ENCODE results near the gene ADAMTSL3. TPM values are rescaled to one million over a fixed set of nuclear protein-coding genes. Genes with fewer than 3 reads are reported as not detected.
A peak's percentile ranks its signal among the peaks of the same experiment; 100 is the strongest.

Gene ADAMTSL3
- total RNA-seq, 1 donor from 2014 or later = 0.41 TPM

- Histone ChIP-seq H3K79me2 (ENCODE audit: low read depth) (no peaks in the 10 kb centered on the region), H3K9me3 (ENCODE audit: low read depth) (no peaks in the 10 kb centered on the region)
These were observed 192.9 kb downstream of the ADAMTSL3 start for GRCh38 chr15:83846847-83847246.

DNA sequence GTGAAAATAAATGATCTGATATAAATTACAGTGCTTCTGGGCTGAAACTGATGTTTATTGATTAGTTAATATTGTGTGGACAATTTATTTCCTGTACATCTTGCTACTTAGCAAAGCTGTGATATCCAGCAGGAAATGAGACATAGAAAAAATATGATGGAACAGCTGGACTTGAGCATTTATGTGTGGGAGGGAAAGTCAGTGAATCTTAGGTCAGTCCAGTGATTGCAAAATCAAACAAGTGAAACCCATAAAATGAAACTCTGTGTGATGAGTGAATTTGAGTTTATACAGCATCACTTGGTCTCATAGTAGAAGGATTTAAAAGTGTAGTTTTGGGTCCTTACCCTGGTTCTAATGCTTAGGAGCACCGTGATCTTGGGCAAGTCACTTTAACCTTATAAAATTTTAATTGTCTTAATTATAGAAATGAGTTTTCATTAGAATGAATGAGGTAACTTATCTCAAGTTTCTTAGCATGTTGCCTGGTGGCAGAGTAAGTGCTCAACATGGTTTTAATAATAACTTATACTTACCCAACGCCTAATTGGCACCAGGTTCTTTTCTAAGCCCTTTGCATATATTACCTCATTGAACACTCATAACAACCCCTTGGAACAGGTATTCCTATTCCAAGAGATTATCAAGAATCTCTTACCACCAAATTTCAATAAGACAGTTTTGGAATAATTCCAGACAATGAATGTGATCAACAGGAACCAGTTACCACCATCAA lies 194.6 kb downstream of the ADAMTSL3 start:
- no peak overlapping the region for H2AFZ ChIP-seq (replicated peaks)
- H3K4me2 ChIP-seq = no peak overlapping the region
- Mint-ChIP-seq H3K4me1 (no peaks in the 10 kb centered on the region), H3K36me3 (no peaks in the 10 kb centered on the region), H3K9me3 (no peaks in the 10 kb centered on the region), H3K27me3 (ENCODE audit: insufficient read depth, low read depth) (no peaks in the 10 kb centered on the region), H3K4me3 (no peak overlapping the region), H3K27ac (no peak overlapping the region)
- no peaks in the 10 kb centered on the region for H4K20me1 ChIP-seq (ENCODE audit: low read depth)
- no peaks in the 10 kb centered on the region for H3K36me3 ChIP-seq
- no peaks in the 10 kb centered on the region for H3K4me1 ChIP-seq
- no peak overlapping the region for H3K9ac ChIP-seq
- H3K27ac ChIP-seq = no peak overlapping the region
- TF ChIP-seq EZH2 (IDR thresholded peaks at IDR 0.05) = no peak
- no peak for TF ChIP-seq CTCF (IDR thresholded peaks at IDR 0.05)
- TF ChIP-seq EZH2phosphoT487 (IDR thresholded peaks at IDR 0.05) = no peak
- no peak for DNase-seq (ENCODE audit: low spot score)
- H3K9me3 ChIP-seq (ENCODE audit: low read depth) = no peaks in the 10 kb centered on the region
- H3F3A ChIP-seq (ENCODE audit: low read depth) = no peaks in the 10 kb centered on the region
- no peaks in the 10 kb centered on the region for H3K27me3 ChIP-seq
- no peaks in the 10 kb centered on the region for H3K79me2 ChIP-seq (ENCODE audit: low read depth)
- no peak overlapping the region for H3K4me3 ChIP-seq

More at GRCh38 chr15:83846847-83847246, 192.9 kb downstream of the ADAMTSL3 start:
- H3K4me3 ChIP-seq = no peak overlapping the region
- no peaks in the 10 kb centered on the region for H3K36me3 ChIP-seq
- no peaks in the 10 kb centered on the region for H3K36me3 Mint-ChIP-seq
- H3K27me3 Mint-ChIP-seq (ENCODE audit: insufficient read depth, low read depth) = peaks cover 3% of the 10 kb centered on the region
- no peak overlapping the region for H2AFZ ChIP-seq (replicated peaks)
- H3K4me1 Mint-ChIP-seq = no peaks in the 10 kb centered on the region
- no peaks in the 10 kb centered on the region for H3K27me3 ChIP-seq
- H3K27ac Mint-ChIP-seq = no peak overlapping the region
- TF ChIP-seq CTCF (IDR thresholded peaks at IDR 0.05) (no peak), EZH2phosphoT487 (IDR thresholded peaks at IDR 0.05) (no peak), EZH2 (IDR thresholded peaks at IDR 0.05) (no peak)
- H3K4me1 ChIP-seq = no peaks in the 10 kb centered on the region
- no peaks in the 10 kb centered on the region for H3F3A ChIP-seq (ENCODE audit: low read depth)
- H3K9ac ChIP-seq = no peak overlapping the region
- H3K9me3 Mint-ChIP-seq = no peaks in the 10 kb centered on the region
- no peak overlapping the region for H3K27ac ChIP-seq
- H3K4me3 Mint-ChIP-seq = no peak overlapping the region
- H3K4me2 ChIP-seq = no peak overlapping the region
- DNase-seq (ENCODE audit: low spot score) = no peak
- H4K20me1 ChIP-seq (ENCODE audit: low read depth) = no peaks in the 10 kb centered on the region

DNA sequence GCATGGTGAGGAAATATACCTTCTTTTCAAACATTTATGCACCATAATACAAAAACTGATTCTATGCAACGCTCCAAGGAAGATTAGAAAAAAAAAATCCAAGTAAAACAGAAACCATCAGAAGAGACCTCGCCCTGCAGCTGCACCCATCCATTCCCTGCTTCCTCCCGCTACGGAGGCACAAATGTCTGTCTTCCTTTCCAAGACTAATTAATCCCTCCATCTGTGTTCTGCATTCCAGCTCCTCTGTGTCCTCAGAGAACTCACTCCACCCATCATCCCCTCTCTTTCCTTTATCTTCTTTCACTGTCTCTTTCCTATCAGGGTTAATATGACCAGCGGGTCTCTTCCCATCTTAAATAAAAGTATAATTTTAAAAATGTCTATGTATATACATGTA lies 196.1 kb downstream of the ADAMTSL3 start:
- no peak overlapping the region for H3K27ac ChIP-seq
- no peaks in the 10 kb centered on the region for H4K20me1 ChIP-seq (ENCODE audit: low read depth)
- no peak overlapping the region for H3K4me3 ChIP-seq
- Mint-ChIP-seq H3K4me3 (no peak overlapping the region), H3K36me3 (no peaks in the 10 kb centered on the region), H3K4me1 (no peaks in the 10 kb centered on the region), H3K27ac (no peak overlapping the region), H3K9me3 (no peaks in the 10 kb centered on the region), H3K27me3 (ENCODE audit: insufficient read depth, low read depth) (no peaks in the 10 kb centered on the region)
- H3F3A ChIP-seq (ENCODE audit: low read depth) = no peaks in the 10 kb centered on the region
- TF ChIP-seq EZH2 (IDR thresholded peaks at IDR 0.05) = no peak
- no peak for TF ChIP-seq CTCF (IDR thresholded peaks at IDR 0.05)
- TF ChIP-seq EZH2phosphoT487 (IDR thresholded peaks at IDR 0.05) = no peak
- H3K9me3 ChIP-seq (ENCODE audit: low read depth) = no peaks in the 10 kb centered on the region
- no peak overlapping the region for H2AFZ ChIP-seq (replicated peaks)
- H3K36me3 ChIP-seq = no peaks in the 10 kb centered on the region
- peak; percentile 17 for DNase-seq (ENCODE audit: low spot score)
- H3K27me3 ChIP-seq = no peaks in the 10 kb centered on the region
- H3K9ac ChIP-seq = no peak overlapping the region
- H3K4me2 ChIP-seq = no peak overlapping the region
- H3K4me1 ChIP-seq = no peaks in the 10 kb centered on the region
- no peaks in the 10 kb centered on the region for H3K79me2 ChIP-seq (ENCODE audit: low read depth)
